ENCODE data around the gene COL5A1. TPM values are rescaled to one million over a fixed set of nuclear protein-coding genes. Genes with fewer than 3 reads are reported as not detected.
A peak's percentile ranks its signal among the peaks of the same experiment; 100 is the strongest.

COL5A1 gene
- total RNA-seq, 2 donors from 2014 or later, result 127 to 129 TPM

DNA sequence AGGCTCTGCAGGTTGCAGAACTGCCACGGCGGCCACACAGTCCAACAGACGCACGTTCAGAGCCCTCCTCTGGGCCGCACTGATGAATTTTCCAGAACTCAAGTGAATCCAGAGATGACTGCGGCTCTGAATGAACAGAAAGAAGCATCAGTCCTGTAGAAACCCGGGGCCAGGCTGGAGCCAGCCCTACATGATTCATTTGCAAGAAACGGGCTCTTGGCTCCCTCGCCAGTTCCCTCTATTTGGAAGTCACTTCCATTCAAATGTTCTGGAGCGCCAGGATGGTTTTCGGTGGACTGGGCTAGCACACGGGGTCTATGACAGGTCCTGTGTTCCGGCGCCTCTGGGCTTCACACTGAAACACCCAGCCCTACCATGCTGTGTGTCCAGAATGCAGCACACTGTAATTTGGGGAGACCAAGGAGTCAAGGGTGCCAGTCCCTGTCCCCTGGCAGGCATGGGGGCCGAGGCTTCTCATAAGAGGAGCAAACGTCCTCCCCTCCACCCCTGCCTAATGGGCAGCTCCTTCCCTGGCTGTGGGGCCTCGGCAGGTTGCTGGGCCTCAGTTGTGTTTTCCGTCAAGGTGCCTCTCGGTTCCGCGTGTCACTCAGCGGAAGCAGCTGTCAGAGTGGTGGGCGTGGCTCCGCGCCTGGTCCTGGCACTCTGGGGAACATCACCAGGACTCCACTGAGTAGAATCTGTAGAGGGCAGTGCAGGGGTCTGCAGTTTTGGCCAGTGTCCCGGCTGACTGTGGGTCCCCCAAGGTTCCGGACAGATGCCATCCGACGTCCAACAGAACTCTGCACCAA, 18.1 kb upstream of the COL5A1 start:
- ATAC-seq (ENCODE audit: insufficient number of reproducible peaks, low FRiP score, low read depth), result no peak
- DNase-seq (ENCODE audit: low spot score), result no peak

GRCh38 chr9:134624137-134624591, 17.4 kb upstream of the COL5A1 start:
- TF ChIP-seq CTCF (IDR thresholded peaks at IDR 0.05), result no peak
- H3K9me3 ChIP-seq, result no peaks in the 10 kb centered on the region
- no peaks in the 10 kb centered on the region for H3K4me1 ChIP-seq (ENCODE audit: control insufficient read depth in 1 of 2, low read depth in 2 of 2)
- H3K4me3 ChIP-seq, result no peak overlapping the region
- H3K27me3 ChIP-seq (replicated peaks; ENCODE audit: insufficient read depth), result no peaks in the 10 kb centered on the region
- no peaks in the 10 kb centered on the region for H3K36me3 ChIP-seq
- no peak overlapping the region for H3K27ac ChIP-seq
- DNase-seq (ENCODE audit: low spot score) (no peak), ATAC-seq (ENCODE audit: insufficient number of reproducible peaks, low FRiP score, low read depth) (no peak)

More for the DNA sequence above, 18.1 kb upstream of the COL5A1 start:
- Histone ChIP-seq H3K36me3 (no peaks in the 10 kb centered on the region), H3K27ac (no peak overlapping the region), H3K4me3 (no peak overlapping the region), H3K9me3 (no peaks in the 10 kb centered on the region), H3K27me3 (replicated peaks; ENCODE audit: insufficient read depth) (no peaks in the 10 kb centered on the region), H3K4me1 (ENCODE audit: control insufficient read depth in 1 of 2, low read depth in 2 of 2) (no peaks in the 10 kb centered on the region)
- no peak for TF ChIP-seq CTCF (IDR thresholded peaks at IDR 0.05)

- H3K27me3 ChIP-seq (replicated peaks; ENCODE audit: insufficient read depth), result no peaks in the 10 kb centered on the region
- no peak for DNase-seq (ENCODE audit: low spot score)
- no peaks in the 10 kb centered on the region for H3K4me1 ChIP-seq (ENCODE audit: control insufficient read depth in 1 of 2, low read depth in 2 of 2)
- no peak overlapping the region for H3K27ac ChIP-seq
- ATAC-seq (ENCODE audit: insufficient number of reproducible peaks, low FRiP score, low read depth), result peak; percentile 38
- no peak overlapping the region for H3K4me3 ChIP-seq
- TF ChIP-seq CTCF (IDR thresholded peaks at IDR 0.05), result no peak
- H3K36me3 ChIP-seq, result no peaks in the 10 kb centered on the region
- H3K9me3 ChIP-seq, result no peaks in the 10 kb centered on the region
These were observed 16.9 kb upstream of the COL5A1 start for GRCh38 chr9:134624621-134625181.

GRCh38 chr9:134625361-134626068, 16.1 kb upstream of the COL5A1 start:
- no peaks in the 10 kb centered on the region for H3K36me3 ChIP-seq
- H3K27ac ChIP-seq, result no peak overlapping the region
- no peaks in the 10 kb centered on the region for H3K9me3 ChIP-seq
- no peak overlapping the region for H3K4me3 ChIP-seq
- no peak for DNase-seq (ENCODE audit: low spot score)
- H3K4me1 ChIP-seq (ENCODE audit: control insufficient read depth in 1 of 2, low read depth in 2 of 2), result no peaks in the 10 kb centered on the region
- ATAC-seq (ENCODE audit: insufficient number of reproducible peaks, low FRiP score, low read depth), result no peak
- no peak for TF ChIP-seq CTCF (IDR thresholded peaks at IDR 0.05)
- H3K27me3 ChIP-seq (replicated peaks; ENCODE audit: insufficient read depth), result no peaks in the 10 kb centered on the region

DNA sequence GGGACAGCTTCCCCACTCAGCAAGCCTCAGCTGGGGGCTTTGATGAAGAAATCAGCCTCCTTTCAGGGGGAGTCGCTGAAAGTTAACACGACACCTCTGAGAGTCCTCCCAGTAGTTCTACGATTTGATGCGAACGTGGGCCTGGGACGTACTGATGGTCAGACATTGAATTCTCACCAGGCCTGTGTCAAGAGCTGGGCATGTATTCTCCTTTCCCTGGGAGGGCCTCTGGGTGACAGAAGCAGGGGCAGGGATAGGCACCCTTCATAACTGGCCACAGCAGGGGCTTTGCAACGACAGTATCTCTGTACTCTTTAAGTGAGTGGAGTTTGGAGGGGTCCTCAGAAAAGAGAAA, 15.6 kb upstream of the COL5A1 start:
- Histone ChIP-seq H3K9me3 (no peaks in the 10 kb centered on the region), H3K27ac (no peak overlapping the region), H3K4me1 (ENCODE audit: control insufficient read depth in 1 of 2, low read depth in 2 of 2) (no peaks in the 10 kb centered on the region), H3K27me3 (replicated peaks; ENCODE audit: insufficient read depth) (no peaks in the 10 kb centered on the region), H3K36me3 (no peaks in the 10 kb centered on the region), H3K4me3 (no peak overlapping the region)
- no peak for DNase-seq (ENCODE audit: low spot score)
- no peak for TF ChIP-seq CTCF (IDR thresholded peaks at IDR 0.05)
- ATAC-seq (ENCODE audit: insufficient number of reproducible peaks, low FRiP score, low read depth), result no peak
